Smooth muscle cell (in vitro differentiated cells): ENCODE results near the gene WDR82. TPM values are rescaled to one million over a fixed set of nuclear protein-coding genes. Genes with fewer than 3 reads are reported as not detected.

Experiments
- DNase-seq: peaks from one replicate; lab custom pipeline; 2025; ENCODE audit not compliant: unreplicated experiment; lab: John Stamatoyannopoulos, UW
- H2AFZ ChIP-seq: fragments of 200-600 bp; sonication (generic); 2 replicates; pipeline ENCODE4 v1.6.0; 2016; ENCODE audit warnings: antibody characterized with exemption, low read depth, mild to moderate bottlenecking
- H3F3A ChIP-seq: fragments of 200-600 bp; sonication (generic); 2 replicates; pipeline ENCODE4 v1.6.0; 2017; ENCODE audit warnings: antibody characterized with exemption, low read depth
- H3K27ac ChIP-seq: fragments of 200-600 bp; sonication (generic); 2 replicates; pipeline ENCODE4 v1.5.1; 2016; ENCODE audit warnings: low read depth, mild to moderate bottlenecking
- H3K27me3 ChIP-seq: fragments of 200-600 bp; sonication (generic); 2 replicates; pipeline ENCODE4 v1.6.1; 2016; ENCODE audit warnings: low read depth, mild to moderate bottlenecking
- H3K36me3 ChIP-seq: fragments of 200-600 bp; sonication (generic); 2 replicates; pipeline ENCODE4 v1.5.1; 2016; ENCODE audit warnings: low read depth
- H3K4me1 ChIP-seq: fragments of 200-600 bp; sonication (generic); 2 replicates; pipeline ENCODE4 v1.5.1; 2016; ENCODE audit warnings: low read depth
- H3K4me2 ChIP-seq: fragments of 200-600 bp; sonication (generic); 2 replicates; pipeline ENCODE4 v1.6.0; 2016; ENCODE audit warnings: mild to moderate bottlenecking
- H3K4me3 ChIP-seq: fragments of 200-600 bp; sonication (generic); 2 replicates; pipeline ENCODE4 v1.5.1; 2016; ENCODE audit warnings: mild to moderate bottlenecking
- H3K79me2 ChIP-seq: fragments of 200-600 bp; sonication (generic); 2 replicates; pipeline ENCODE4 v1.6.0; 2016; ENCODE audit warnings: low read depth, mild to moderate bottlenecking
- H3K9ac ChIP-seq: fragments of 200-600 bp; sonication (generic); 2 replicates; pipeline ENCODE4 v1.6.0; 2016; ENCODE audit warnings: low read depth
- H3K9me3 ChIP-seq: fragments of 200-600 bp; sonication (generic); replicated peaks from 2 replicates; pipeline ENCODE4 v1.5.1; 2016; ENCODE audit warnings: low read depth
- H4K20me1 ChIP-seq: fragments of 200-600 bp; sonication (generic); 2 replicates; pipeline ENCODE4 v1.6.0; 2016; ENCODE audit warnings: low read depth
- CTCF ChIP-seq: fragments of 200-600 bp; sonication (generic); IDR thresholded peaks from 2 replicates; pipeline ENCODE4 v1.5.1; 2017; ENCODE audit warnings: borderline replicate concordance, mild to moderate bottlenecking, antibody characterized with exemption; ENCODE audit not compliant: insufficient read depth, poor library complexity, severe bottlenecking
- WGBS: methylation state at CpG from one replicate; pipeline ENCODE4 v1.1.7; 2016; ENCODE audit warnings: low lambda C conversion rate; 5-methylcytosine and 5-hydroxymethylcytosine counted together
- polyA plus RNA-seq: library from polyadenylated mRNA; unstranded; fragments of >200 nt; fragmentation: Nextera tagmentation; extraction: Ambion mirVana; gene quantifications from 2 replicates; pipeline ENCODE4 v1.2.1, GENCODE V29; 2016
- total RNA-seq: library from RNA; depleted of rRNA; stranded (reverse); fragments of >200 nt; gene quantifications from 2 replicates; pipeline ENCODE4 v1.2.3, GENCODE V29; 2014

The WDR82 gene
- total and polyA plus RNA-seq, 2 experiments from 2014 or later, result 26.1 to 48.3 TPM

DNA sequence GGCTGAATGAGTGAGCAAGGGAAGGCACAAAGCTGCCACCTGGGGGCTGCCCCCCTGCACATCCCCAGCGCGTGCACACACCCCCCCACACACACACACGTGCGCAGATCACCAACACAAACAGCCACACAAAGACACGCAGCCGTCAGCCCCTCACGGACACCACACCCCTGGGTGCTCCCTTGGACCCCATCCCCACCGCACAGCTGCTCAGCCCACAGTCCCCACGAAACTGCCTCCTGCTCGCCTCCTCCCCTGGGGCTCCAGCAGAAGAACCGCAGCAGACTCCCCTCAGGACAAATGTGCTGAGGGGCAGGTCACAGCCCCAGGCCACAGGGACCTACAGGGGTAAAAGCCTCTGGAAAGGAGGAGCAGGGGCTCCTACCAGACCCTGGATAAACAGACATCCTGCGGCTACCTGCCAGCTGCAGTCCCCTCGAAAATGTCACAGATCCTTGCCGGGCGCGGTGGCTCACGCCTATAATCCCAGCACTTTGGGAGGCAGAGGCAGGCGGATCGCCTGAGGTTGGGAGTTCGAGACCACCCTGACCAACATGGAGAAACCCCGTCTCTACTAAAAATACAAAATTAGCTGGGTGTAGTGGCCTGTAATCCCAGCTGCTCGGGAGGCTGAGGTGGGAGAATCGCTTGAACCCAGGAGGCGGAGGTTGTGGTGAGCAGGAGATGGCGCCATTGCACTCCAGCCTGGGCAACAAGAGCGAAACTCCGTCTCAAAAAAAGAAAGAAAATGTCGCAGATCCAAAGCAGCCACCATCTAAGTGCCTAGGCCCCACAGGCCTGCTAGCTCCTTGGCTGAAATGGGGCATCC is 46.0 kb downstream of the WDR82 start:
- Histone ChIP-seq H3K4me2 (no peak overlapping the region), H3K36me3 (no peaks in the 10 kb centered on the region), H2AFZ (no peak overlapping the region), H3F3A (no peaks in the 10 kb centered on the region), H3K9me3 (no peaks in the 10 kb centered on the region), H3K27ac (no peak overlapping the region), H3K4me1 (no peaks in the 10 kb centered on the region), H3K27me3 (no peaks in the 10 kb centered on the region), H3K4me3 (no peak overlapping the region), H3K9ac (no peak overlapping the region), H4K20me1 (peaks cover 66% of the 10 kb centered on the region), H3K79me2 (peaks cover 40% of the 10 kb centered on the region)
- peak; percentile 11 for TF ChIP-seq CTCF
- WGBS, result 95% methylated on average over 28 of the region's 28 CpGs
- DNase-seq, result no peak

- Histone ChIP-seq H3F3A (no peaks in the 10 kb centered on the region), H3K4me3 (no peak overlapping the region), H3K27ac (no peak overlapping the region), H3K4me2 (no peak overlapping the region), H3K36me3 (no peaks in the 10 kb centered on the region), H4K20me1 (peaks cover 62% of the 10 kb centered on the region), H3K79me2 (peaks cover 32% of the 10 kb centered on the region), H3K4me1 (no peaks in the 10 kb centered on the region), H2AFZ (no peak overlapping the region), H3K27me3 (no peaks in the 10 kb centered on the region), H3K9me3 (no peaks in the 10 kb centered on the region), H3K9ac (no peak overlapping the region)
- peak; percentile 16 for DNase-seq
- TF ChIP-seq CTCF, result peak; percentile 82
- WGBS, result 86% methylated on average over 34 of the region's 34 CpGs
Observed at GRCh38 chr3:52231502-52232278, 46.8 kb downstream of the WDR82 start.

DNA sequence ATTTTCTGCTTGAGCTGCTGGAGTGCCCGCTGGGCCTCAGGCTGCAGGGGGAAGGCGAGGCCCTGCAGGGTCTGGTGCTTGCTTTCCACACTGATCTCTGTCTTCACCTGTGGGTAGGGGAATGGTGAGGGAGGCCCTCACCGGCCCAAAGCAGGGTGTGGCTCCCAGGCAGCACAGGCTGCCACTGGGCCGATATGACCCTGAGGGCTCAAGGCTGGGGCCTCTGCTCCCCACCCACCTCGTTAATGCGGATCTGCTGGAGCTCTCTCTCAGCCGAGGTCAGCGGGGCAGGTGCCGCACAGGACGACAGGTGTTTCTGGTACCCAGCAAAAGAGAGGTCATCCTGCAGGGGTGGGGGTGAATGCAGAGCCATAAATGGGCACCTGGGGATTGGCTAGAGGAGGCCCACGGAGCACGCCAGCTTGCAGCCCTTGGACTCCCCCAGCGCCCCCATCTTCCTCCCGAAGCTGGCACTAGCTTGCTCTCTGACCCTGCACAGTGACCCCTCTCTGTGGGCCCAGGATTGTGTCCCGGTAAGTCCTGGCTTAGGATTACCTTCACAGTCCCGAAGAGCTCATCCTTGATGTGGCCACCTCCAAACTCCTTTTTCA is 47.5 kb downstream of the WDR82 start:
- H3K4me3 ChIP-seq, result no peak overlapping the region
- H3K4me2 ChIP-seq, result no peak overlapping the region
- H3K4me1 ChIP-seq, result no peaks in the 10 kb centered on the region
- TF ChIP-seq CTCF, result no peak
- H2AFZ ChIP-seq, result no peak overlapping the region
- H3K27me3 ChIP-seq, result no peaks in the 10 kb centered on the region
- no peak overlapping the region for H3K9ac ChIP-seq
- H3K27ac ChIP-seq, result no peak overlapping the region
- no peaks in the 10 kb centered on the region for H3K9me3 ChIP-seq
- H3F3A ChIP-seq, result no peaks in the 10 kb centered on the region
- DNase-seq, result no peak
- H3K79me2 ChIP-seq, result peaks cover 25% of the 10 kb centered on the region
- 97% methylated on average over 16 of the region's 16 CpGs for WGBS
- H3K36me3 ChIP-seq, result no peaks in the 10 kb centered on the region
- H4K20me1 ChIP-seq, result peaks cover 56% of the 10 kb centered on the region
